ENCODE data around the gene PNPO.

The PNPO gene

DNA sequence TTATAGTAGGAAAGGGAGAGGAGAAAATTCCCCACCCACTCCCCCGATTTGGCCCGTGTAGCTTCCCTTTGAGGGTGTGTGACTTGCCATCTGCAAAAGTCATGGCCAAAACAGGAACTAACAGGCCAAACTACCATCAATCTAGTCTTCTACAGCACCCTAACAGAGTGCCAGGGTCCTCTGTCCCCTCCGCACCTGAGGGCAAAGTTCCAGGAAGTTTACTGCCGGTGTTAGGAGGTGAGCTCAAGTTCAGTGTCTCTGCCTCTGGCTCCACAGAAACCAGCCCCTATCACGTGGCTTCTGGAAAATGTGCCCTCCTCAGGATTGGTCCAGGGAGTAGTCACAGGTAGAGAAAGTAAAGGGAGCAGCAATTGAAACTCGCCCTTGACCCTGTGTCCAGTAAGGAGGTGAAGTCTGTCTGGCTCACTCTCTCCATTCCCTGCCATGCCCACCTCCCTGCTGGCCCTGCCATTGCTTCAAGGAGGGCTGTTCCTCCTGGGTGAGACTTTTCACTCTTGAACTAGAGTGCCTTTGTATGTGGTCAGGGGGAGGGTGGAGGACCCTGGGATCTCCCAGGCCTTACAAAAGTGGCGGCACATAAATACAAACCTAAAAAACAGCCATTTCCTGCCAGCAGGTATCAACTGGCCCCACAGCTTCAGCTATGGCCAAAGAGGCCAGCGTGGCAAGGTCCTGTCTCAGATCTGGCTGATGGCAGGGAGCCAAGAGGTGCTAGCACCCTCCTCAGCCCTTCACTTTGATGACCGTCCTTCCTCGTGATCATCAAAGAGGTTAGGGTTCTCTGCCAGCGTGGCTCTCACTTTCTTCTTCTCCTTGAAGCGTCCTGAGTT is 11.0 kb downstream of the PNPO start:
- DNase-seq = no peak

DNA sequence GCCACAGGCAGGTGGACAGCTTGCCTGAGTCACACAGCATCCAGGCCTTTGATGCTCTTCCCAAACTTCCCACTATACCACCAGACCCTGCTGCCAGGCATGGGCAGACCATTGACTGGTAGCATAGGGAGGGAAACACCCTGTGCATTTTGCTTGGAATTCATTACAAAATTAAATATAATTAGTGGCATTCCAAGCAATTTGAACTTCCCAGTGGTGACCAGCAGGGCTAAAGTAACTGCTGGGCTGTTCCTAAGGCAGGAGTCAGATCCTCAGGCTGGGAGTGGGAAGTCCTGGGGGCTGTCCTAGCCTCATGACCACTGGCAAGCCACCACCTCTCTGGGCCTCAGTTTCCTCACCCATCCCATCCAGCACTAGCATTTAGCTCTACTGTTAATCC is 12.5 kb downstream of the PNPO start:
- no peak for DNase-seq

DNA sequence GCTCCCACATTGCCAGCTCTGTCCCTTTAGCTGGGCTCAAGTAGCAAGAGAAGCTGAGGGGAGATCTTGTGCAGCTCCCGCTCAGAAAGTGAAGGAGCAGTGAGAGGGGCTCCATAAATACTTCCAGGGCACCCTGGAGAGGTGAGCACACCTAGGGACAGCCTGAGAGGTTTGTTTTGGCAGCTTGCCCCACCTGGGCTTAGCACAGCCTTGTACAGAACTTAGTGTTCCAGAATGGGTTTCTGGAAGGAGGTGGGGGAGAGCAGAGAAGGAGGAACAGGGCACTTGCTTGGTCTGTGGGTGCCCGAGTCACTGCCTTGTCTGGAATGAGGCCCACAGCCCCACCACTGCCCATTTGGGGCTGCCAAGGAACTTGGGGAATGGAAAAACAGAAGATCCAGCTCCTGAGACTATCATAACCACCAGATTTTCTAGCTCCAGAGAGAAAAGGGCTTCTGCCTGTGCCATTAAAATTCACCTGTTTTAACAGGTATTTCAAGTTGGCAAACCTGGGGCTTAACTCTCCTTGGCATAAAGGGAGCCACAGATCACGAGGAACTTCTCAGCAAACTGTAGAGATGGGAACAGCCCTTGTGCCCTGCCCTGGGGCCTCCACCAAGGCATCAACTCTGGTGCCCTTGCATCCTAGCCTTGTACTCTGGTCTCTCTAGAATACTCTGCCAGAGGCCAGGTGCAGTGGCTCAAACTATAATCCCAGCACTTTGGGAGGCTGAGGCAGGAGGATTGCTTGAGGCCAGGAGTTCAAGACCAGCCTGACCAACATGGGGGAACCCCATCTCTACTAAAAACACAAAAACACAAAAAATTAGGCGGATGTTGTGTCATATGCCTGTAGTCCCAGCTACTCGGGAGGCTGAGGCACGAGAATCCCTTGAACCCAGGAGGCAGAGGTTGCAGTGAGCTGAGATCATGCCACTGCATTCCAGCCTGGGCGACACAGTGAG is 14.4 kb downstream of the PNPO start:
- no peak for DNase-seq

DNA sequence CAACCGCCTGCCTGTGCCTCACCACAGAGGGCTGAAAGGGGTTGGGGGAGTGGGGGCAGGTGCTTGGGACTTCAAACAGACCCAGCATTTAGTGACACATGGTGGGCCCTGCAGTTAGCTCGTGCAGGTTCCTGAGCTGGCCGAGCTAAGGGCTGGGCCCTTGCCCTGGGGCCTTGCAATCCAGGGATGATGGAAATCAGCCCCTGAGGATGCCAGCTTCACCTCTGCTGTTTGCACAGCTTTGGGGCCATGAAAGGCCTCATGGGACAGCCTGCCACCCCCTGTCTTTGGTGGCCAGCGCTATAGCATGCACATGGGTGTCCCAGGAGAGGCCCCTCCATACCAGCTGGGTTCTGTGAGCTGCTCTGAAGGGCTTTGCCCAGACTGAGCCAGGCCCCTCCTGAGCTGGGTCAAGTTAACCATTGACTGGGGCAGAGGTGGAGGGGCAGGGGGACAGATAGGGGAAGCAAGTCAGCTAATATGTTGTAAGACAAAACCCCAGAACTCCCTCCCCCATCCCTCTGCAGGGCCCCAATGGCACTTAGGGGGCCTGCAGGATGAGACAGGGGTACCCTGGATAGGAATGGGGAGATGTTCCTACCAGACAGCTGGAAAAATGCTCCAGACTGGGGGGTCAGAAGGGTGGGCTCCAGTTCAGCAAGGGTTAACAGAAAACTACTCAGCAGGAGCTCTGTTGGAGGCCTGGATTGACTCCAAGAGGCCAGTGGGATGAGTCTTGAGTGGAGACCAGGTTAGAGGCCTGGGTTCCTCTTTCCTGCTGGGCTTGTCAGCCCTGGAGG is 15.6 kb downstream of the PNPO start:
- no peak for DNase-seq

DNA sequence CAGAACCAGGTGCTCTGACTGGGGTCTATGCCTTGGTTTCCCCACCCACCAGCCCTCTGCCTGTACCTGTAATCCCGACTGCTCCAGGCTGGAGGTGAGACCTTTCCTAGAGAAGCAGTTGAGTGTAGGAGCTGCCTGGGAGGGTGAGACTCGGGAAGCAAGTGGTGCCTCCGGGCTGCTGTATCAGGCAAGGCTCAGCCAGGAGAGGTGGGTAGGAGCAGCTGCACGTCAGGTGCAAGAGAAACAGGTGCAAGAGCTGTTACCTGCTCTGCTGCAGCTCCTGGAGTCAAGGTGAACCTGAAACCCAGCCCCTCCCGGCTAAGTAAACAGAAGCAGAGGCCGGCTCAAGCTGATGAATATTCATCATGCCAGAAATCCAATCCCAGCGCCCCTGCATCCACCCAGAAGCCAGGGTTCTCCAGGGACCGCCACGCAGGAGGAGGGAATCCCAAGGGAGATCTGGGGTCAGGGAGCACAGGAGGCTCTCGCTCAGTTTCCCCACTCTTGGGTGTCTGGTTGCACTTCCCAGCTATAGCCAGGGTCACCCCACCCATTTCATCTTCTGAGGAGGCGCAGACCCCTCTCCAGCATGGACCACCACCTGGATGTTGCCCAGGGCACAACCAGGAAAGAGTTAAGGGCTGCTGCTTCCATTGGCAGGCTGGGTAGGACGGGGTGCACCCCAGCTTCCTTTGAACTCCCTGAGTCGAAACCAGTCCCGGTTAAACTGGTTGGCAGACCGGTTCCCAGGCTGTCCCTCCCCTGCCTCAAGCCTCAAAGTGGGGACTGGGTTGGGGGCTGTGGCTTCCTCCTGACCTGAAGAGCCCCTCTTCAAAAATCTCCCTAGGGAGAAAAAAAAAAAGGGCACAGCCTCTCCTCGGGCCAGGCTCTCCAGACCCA is 16.5 kb downstream of the PNPO start, which contains the start of gene PRR15L:
TSS of gene PRR15L (minus strand) at position 293 of the 900 bp plus-strand sequence. CDS start 4,649 bp downstream, outside the sequence.
- no peak for DNase-seq

DNA sequence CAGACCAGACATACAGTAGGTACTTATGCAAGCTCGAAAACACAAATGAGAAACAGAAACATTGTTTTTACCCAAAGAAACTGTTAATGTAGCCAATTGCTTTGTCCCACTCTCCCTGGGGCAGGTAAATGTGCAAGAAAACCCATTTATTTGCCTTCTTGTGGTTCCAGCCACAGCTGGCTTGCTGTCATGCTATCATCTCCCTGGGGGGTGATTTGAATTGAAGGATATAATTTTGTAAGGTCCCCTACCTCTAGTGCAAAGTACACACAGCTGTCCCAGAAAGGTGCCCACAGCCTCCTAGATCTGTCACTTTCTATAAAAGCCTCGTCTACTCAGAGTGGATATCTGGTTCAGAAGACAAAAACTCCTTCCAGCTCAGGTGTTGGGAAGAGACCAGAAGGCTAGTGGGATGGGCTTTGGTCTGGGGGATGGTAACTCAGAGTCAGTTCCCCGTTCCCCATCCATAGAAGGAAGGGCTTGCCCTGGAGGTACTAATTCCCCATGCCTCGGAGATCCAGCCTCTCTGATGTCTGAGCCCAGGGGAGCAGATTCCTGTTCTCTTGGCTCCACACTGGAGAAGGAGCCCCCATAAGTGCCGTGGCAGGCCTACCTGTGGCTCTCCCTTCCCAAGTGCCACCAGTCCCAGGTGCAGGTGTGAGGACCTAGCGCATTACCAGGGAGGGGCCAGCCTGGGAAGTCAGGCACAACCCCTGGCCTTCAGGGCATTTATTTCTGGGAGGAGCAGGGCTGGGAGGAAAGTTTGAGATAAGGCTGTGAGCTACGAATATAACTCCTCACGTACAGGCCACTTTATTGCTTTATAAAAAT is 18.7 kb downstream of the PNPO start:
- DNase-seq = no peak

DNA sequence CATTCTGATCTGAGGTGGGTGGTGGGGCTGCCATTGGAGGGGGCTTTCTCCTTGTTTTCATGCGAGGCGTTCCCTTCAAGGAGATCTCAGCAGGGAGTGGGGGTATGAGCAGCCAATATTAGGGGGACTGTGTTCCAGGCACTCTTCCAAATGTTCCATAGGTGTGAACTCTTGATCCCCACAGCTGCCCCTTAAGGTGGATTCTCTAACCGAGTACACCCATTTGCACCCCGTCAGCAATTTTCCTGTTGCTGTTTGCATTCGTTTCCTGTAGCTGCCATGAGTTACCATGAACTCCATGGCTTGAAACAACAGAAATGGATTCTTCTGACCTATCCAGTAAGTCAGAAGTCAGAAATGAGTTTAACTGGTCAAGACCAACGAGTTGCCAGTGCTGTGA is 20.0 kb downstream of the PNPO start:
- DNase-seq = no peak

DNA sequence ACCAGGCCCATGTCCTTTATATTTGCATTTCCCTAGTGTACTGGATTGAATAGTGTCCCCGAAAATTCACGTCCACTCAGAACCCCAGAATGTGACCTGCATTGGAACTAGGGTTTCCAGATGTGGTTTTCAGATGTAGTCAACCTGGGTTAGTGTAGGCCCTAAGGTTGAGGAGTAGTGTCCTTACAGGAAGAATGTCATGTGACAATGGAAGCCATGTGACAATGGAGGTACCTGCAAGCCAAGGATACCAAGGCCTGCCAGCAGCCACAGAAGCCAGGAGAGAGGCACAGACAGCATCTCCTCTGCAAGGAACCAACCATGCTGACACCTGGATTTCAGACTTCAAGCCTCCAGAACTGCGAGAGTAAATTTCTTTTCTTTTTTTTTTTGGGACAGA is 21.5 kb downstream of the PNPO start:
- DNase-seq = no peak

DNA sequence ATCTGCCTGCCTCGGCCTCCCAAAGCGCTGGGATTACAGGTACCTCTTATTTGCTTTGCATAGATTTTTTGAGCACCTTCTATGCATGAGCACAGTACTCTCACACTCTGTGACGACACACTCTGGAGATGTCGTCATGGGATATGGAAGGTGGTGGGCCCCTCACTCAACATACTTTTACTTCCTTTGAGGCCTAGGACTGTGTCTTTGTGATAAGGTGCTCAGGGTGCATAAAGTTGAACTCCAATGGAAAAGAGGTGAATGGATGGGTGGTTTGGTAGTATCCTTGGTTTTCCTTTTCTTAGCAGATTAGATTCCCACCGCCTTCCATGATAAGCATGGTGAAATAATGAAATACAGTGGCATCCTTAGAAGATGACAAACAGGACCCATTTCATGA is 23.5 kb downstream of the PNPO start:
- DNase-seq = no peak

DNA sequence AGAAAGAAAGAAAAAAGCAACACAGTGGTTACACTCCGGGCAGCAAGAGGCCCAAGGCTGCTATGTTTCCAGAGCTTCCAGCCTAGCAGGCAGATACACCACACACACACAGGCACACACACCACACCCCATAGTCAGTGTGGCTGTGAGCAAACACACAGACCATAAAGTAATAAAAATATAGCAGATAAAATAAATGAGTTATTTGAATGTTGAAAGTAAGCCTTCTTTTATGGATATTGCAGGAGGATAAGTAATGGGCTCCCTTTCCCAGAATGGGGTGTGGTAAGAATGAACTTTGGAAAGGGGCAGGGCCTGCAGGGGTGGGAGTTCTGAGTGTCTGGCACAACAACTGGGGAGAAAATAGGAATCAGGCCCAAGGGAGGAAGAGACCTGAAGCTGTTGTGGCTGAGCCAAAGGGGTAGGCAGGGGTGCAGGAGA is 24.7 kb downstream of the PNPO start:
- DNase-seq = no peak

DNA sequence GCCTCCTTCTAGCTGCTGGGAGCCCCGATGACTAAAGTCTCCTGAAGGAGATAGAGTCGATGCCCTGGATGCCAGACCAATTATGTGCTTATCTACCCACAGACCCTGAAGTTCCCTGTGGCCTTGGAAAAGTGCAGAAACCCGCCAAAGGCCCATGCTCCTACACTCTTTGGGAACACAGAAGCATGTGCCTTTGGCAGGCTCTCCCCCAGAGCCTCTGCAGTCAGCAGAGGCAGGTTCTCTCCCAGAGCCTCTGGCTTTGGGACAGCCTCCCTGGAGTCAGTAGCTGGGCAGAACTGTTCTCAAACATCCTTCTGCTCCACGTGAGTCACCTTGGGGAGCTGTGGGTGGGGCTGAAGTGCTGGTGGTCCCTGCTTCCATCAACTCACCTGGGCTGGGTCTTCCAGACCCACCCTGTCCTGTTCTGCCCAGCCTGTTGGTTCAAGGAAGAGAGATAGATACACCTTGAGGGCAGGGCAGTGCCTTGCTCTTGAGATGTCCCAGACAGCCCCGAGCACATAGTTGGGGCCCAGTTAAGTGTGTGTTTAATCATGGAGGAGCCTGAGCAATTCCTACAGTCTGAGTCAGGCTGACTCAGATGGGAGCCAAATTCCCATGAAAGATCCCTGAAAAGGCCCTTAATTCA is 26.4 kb downstream of the PNPO start:
- peak in 1 of 2 experiments; percentile 41 for DNase-seq

DNA sequence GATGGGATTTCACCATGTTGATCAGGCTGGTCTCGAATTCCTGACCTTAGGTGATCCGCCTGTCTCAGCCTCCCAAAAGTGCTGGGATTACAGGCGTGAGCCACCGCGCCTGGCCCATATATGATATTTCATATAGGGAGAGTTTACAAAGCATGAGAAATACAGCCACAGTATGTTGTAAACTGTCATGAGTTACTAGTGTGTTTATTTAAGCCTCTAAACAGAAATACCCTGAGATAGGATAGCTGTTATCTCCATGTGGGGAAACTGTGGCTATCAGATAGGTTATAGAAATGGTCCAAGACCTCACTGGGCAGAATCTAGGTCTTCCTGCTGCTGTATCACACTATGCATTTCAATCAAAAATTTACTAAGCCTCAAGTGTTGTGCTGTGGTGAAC is 27.5 kb downstream of the PNPO start:
- no peak for DNase-seq

DNA sequence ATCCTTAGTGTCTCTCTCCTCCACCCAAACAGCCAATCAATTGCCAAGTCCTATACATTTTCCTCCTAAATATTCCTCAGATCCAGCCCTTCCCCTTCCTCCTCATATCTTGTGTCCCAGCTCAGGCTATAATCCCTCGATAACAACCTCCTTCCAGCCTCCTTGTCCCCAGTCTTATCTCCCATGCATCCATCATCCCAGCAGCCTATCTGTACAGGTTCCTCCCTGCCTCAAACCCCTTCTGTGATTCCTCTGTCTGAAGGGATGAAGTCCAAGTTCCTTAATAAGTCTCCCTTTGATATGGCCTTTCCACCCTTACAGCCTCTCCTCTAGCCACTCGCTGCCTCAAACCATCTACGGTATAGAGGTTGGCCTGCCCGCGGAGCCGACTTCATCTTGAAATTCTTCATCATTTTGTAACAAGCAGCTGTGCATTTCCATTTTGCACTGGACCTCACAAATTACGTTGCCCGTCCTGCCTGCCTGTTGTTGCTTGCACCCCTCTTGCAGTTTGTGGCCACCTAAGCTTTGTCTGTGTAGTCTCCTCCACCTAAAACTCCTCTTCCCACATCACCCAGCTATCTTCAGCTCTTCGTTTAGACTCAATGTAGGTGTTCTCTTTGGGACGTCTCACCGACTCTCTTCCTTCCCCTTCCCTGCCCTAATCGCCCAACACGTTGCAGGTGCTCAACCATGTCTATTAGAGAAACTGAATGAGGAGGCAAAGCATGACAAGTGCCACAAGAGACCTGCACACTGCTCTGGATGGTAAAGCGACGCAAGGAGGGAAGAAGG is 28.8 kb downstream of the PNPO start:
- DNase-seq = no peak

DNA sequence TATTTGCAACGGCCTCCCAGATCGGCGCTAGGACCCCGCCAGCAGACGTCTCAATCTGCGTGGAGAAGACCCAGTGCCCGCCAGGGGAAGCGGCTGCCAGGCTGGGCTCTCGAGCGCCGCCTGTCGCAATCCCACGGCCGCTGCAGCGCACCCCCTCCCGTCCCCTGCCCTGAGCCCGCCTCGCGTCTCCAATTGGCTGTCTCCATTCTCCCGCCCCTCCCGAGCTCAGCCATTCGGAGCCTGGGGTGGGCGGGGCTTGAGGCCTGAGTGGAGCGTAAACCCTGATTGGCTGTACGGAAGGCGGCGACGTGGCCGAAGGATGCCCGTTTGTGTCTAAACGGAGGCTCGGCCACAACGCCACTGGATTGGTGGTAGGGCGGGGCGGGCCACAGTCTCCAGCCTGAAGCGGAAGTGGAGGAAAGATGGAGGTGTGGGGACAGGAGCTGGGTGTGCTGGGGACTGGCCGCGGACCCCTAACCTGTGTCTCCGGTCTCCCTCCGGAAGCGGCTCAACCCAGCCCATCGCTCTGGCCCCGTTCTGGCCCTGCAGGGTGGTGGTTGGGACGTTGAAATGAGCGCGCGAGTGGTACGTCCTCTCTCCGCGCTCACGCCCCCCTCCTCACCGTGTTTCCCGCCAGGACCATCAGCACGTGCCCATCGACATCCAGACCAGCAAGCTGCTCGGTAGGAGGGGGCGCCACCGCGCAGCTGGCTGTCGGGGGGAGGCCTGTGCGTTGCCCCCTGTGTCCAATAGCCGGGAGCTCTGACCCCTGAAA is 29.5 kb downstream of the PNPO start, which contains the start of gene CDK5RAP3:
TSS of gene CDK5RAP3 (plus strand) at position 389 of the 775 bp plus-strand sequence. CDS start at position 423, 34 bp downstream.
- DNase-seq = peak; percentile 94 to 99

DNA sequence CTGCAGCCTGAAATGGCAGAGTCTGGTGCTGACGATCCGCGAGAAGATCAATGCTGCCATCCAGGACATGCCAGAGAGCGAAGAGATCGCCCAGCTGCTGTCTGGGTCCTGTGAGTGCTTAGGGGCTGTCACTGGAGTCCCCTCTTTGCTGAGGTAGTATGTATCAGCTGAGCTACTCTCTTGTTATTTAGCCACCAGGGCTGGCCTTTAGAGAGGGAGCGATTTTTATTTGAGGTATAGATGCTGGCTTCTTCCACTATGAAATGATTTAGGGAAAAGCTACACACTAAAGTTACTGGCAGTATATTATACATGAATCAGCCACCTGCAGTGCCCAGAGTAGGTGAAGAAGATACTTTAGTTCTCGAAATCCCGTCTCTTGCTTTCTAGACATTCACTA is 32.2 kb downstream of the PNPO start:
- DNase-seq = peak in 1 of 2 experiments; percentile 21

DNA sequence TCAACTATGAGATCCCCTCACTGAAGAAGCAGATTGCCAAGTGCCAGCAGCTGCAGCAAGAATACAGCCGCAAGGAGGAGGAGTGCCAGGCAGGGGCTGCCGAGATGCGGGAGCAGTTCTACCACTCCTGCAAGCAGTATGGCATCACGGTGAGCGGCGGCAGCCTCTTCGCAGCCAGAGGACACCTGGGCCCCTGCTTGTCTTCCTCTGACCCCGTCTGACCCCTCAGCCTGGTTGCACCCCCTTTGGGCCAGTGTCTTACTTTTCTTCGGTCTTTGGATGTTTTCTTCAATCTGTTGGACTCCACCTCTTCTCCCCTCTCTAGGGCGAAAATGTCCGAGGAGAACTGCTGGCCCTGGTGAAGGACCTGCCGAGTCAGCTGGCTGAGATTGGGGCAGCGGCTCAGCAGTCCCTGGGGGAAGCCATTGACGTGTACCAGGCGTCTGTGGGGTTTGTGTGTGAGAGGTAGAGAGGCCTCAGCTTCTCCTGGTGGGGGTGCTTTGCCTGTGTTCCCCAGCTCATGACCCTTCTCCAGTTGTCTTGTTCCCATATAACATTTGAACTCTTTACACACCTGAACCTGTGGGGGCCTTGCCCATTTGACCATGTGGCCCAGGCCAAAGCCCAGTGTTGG is 33.9 kb downstream of the PNPO start:
- no peak for DNase-seq

DNA sequence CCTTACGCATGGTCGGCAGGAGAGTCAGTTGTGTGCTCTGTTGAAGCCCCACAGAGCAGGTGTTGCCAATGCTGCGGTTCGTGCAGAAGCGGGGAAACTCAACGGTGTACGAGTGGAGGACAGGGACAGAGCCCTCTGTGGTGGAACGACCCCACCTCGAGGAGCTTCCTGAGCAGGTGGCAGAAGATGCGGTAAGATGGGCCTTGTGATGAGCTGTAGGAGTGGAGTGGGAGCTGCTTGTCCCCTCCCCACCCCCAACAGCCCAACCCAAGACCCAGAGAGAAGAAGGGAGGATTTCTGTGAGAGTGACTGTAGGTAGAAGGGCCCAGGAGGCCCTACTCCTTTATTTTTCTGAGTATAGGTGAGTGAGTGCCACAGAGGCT is 34.4 kb downstream of the PNPO start:
- no peak for DNase-seq

DNA sequence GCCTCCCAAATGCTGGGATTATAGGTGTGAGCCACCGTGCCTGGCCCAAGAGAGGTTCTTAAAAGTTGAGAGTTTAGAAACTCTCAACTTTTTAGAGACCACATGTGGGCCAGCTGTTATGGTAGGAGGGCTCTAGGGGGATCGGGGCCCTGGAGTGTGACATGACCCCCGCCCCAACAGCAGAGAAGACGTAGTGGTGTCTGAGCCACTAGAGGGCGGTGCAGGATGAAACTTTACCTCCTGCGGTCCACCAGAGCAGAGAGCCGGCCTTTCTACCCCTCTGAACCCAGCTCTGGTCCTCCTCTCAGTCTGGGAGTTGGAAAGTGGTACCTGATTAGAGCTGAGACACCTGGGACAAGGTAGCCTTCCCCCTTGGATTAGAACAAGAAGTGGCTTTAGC is 37.0 kb downstream of the PNPO start:
- DNase-seq = no peak
